ENCODE results near the gene UGGT2.
"Not testable (repeated sequence)": the region's sequence is repeated elsewhere in the genome, so short reads cannot be mapped to it uniquely, and the experiment has no call there.

The UGGT2 gene

DNA sequence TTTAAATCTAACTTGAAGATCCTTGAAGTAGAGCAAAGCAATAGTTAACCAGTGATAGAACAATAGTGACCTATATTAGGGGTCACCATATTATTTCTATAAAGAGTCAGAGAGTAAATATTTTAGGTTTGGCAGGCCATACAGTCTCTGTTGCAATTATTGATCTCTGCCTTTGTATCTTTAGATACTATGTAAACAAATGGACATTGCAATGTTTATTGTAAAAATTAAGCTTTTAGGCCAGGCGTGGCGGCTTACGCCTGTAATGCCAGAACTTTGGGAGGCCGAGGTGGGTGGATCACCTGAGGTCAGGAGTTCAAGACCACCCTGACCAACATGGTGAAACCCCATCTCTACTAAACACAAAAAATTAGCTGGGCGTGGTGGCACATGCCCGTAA, 80.5 kb downstream of the UGGT2 start:
- H3K9me3 ChIP-seq (ENCODE audit: control insufficient read depth, insufficient read depth, low read length); H3K9ac ChIP-seq (ENCODE audit: low read depth, low read length); H3K36me3 ChIP-seq (ENCODE audit: insufficient read depth, low read length); H3K4me1 ChIP-seq (ENCODE audit: insufficient read depth, low read length): not testable (repeated sequence)

DNA sequence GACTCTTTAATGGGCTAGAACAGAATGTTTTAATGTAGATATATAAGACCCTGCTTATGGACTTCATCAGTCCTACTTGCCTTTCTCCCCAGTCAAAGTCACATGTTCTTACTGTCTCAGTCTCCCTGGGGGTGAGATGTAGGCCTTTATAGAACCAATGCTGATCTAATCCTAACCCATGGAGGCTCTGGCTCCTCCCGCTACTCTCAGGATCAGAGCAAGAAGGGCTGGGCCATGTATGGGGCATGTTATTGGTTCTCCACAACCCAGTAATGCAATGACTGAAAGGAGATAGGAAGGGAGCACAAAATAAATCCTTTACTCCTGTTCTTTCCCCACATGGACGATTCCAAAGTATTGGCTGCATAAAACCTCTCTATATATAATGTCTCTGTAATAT, 82.3 kb downstream of the UGGT2 start:
- Histone ChIP-seq H3K9ac (ENCODE audit: low read depth, low read length) (no peak overlapping the region), H3K4me1 (ENCODE audit: insufficient read depth, low read length) (no peaks in the 10 kb centered on the region), H3K36me3 (ENCODE audit: insufficient read depth, low read length) (peaks cover 9% of the 10 kb centered on the region; the same call in 1 of the 2 replicates), H3K9me3 (ENCODE audit: control insufficient read depth, insufficient read depth, low read length) (no peaks in the 10 kb centered on the region)

DNA sequence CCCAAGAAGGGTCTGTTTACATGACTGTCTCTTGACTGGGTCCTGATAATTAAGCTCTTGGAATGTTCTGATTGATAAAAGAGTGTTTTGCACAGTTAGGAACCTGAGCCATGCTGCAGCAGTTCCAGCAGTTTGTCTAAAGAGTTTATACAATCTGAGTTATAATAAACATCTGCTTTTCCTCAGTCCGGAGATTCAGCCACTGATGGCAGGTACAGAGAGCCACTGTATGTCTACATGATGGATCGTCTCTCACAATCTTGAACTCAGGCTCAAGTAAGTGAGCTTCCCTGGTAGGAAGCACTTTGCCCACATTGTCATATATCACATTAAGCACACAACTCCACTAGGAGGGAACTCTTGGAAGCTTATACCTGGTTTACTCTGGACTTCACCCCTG, 84.3 kb downstream of the UGGT2 start:
- no peaks in the 10 kb centered on the region for H3K4me1 ChIP-seq (ENCODE audit: insufficient read depth, low read length)
- no peaks in the 10 kb centered on the region; the same call in 1 of the 2 replicates for H3K9me3 ChIP-seq (ENCODE audit: control insufficient read depth, insufficient read depth, low read length)
- H3K9ac ChIP-seq (ENCODE audit: low read depth, low read length): no peak overlapping the region
- peaks cover 9% of the 10 kb centered on the region; the same call in 1 of the 2 replicates for H3K36me3 ChIP-seq (ENCODE audit: insufficient read depth, low read length)

DNA sequence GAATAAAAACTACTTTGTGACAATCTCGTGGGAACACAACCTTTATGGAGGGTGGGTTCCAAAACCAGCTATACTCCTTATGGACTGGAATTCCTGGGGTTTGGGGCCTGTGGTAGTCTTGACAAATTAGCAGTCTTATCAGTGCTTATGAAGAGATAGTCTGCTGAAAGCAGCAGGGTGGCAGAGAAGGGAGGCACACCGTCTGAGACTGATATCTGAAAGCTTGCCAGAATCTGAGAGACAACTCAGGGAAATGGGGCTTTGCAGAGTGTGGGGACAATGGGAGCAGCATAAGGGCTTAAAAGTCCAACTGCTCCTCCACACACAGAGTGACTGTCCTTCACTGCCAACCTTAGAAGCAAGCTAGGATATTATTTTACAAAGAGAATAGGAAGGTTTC, 95.9 kb downstream of the UGGT2 start:
- Histone ChIP-seq H3K9me3 (ENCODE audit: control insufficient read depth, insufficient read depth, low read length) (peaks cover 18% of the 10 kb centered on the region), H3K9ac (ENCODE audit: low read depth, low read length) (no peak overlapping the region), H3K36me3 (ENCODE audit: insufficient read depth, low read length) (peaks cover 7% of the 10 kb centered on the region; the same call in 1 of the 2 replicates), H3K4me1 (ENCODE audit: insufficient read depth, low read length) (no peaks in the 10 kb centered on the region; the same call in 1 of the 2 replicates)

DNA sequence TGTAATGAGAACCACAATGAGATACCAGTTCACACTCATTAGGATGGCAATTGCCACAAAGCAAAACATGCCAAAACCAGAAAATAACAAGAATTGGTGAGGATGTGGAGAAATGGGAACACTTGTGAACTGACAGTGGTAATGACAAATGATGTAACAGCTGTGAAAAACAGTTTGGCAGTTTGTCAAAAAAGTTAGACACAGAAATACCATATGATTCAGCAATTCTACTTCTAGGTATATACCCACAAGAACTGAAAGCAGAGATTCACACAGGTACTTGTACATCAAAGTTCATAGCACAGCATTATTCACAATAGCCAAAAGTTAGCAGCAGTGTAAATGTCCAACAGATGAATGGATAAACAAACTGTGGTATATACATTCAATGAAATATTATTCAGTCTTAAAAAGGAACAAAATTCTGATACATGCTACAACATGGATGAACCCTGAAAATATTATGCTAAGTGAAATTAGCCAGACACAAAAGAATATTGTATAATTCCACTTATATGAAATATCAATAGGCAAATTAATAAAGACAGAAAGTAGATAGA, 96.5 kb downstream of the UGGT2 start:
- Histone ChIP-seq H3K36me3 (ENCODE audit: insufficient read depth, low read length) (peaks cover 7% of the 10 kb centered on the region; the same call in 1 of the 2 replicates), H3K4me1 (ENCODE audit: insufficient read depth, low read length) (no peaks in the 10 kb centered on the region; the same call in 1 of the 2 replicates), H3K9ac (ENCODE audit: low read depth, low read length) (no peak overlapping the region), H3K9me3 (ENCODE audit: control insufficient read depth, insufficient read depth, low read length) (peaks cover 18% of the 10 kb centered on the region)

DNA sequence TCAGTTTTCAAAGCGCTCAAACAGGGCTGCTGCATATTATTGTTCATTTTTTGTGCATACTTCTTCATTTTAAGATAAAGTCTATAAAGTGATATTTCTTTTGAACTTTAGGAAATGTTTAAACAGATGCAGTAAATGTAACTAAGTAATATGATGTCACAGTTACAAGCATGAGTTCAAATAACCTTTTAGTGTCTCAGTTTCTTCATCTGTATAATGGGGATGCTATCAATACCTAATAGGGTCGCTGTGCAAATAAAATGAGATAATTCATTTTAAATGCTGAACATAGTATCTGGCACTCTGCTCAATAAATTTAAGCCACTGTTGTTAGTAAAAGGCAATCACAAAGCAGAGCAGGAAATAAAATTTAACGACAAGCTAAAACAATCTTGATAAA, 97.5 kb downstream of the UGGT2 start:
- Histone ChIP-seq H3K4me1 (ENCODE audit: insufficient read depth, low read length) (no peaks in the 10 kb centered on the region; the same call in 1 of the 2 replicates), H3K9ac (ENCODE audit: low read depth, low read length) (no peak overlapping the region), H3K36me3 (ENCODE audit: insufficient read depth, low read length) (peaks cover 7% of the 10 kb centered on the region; the same call in 1 of the 2 replicates), H3K9me3 (ENCODE audit: control insufficient read depth, insufficient read depth, low read length) (peaks cover 15% of the 10 kb centered on the region)

DNA sequence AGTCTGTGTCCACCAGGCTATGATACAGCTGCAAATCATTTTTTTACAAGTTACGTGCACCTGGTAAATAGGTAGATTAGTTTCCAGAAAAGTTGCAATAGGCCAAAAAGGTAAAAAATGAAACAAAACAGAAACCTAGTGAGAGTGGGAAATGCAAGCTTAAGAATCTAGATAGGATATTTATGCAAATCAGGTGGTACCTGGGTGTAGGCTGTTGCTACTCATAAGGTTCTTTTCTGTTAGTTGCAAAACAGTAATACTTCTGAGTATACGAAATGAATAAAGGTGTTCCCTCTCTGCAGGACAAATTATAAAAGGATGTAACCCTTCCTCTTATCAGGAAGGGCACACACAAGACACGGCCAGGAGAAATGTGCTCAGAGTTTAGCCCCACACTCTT, 97.9 kb downstream of the UGGT2 start:
- Histone ChIP-seq H3K9ac (ENCODE audit: low read depth, low read length) (no peak overlapping the region), H3K4me1 (ENCODE audit: insufficient read depth, low read length) (no peaks in the 10 kb centered on the region; the same call in 1 of the 2 replicates), H3K9me3 (ENCODE audit: control insufficient read depth, insufficient read depth, low read length) (peaks cover 12% of the 10 kb centered on the region), H3K36me3 (ENCODE audit: insufficient read depth, low read length) (peaks cover 7% of the 10 kb centered on the region; the same call in 1 of the 2 replicates)

DNA sequence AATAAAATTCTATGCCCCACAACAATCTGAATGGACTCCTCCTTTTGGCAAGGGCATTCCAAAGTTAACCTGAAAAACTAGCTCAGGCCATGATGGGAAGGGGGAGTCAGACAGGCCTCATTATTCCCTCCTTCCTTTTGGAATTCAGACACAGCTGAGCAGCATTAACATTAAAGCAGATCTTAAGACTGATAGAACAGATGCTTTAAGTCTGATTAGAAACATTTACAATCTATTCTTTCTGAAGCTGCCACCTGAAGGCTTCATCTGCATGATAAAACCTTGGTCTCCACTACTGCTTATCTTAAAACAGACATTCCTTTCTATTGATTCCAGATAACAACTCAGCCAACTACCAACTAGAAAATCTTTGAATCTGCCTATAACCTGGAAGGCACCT, 98.9 kb downstream of the UGGT2 start:
- Histone ChIP-seq H3K9me3 (ENCODE audit: control insufficient read depth, insufficient read depth, low read length) (peaks cover 12% of the 10 kb centered on the region), H3K9ac (ENCODE audit: low read depth, low read length) (no peak overlapping the region), H3K4me1 (ENCODE audit: insufficient read depth, low read length) (no peaks in the 10 kb centered on the region; the same call in 1 of the 2 replicates), H3K36me3 (ENCODE audit: insufficient read depth, low read length) (peaks cover 7% of the 10 kb centered on the region; the same call in 1 of the 2 replicates)

DNA sequence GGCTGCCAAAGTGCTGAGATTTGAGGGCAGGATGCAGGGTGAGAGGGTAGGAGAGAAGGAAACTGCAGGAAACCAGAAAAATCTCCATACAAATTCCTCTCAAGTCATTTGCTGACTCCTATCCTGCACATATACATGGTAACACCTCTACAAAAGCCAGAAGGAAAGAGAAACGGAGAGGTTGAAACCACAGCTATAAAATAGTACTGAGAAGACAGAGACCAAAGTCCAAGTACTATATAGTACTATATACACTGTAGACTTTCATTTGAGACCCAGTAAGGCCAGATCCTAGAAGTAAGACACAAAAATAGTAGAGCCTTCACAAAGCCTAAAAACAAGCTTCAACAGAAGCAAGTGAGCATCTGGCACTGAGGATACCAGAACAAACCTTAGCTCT, 103.1 kb downstream of the UGGT2 start:
- Histone ChIP-seq H3K9me3 (ENCODE audit: control insufficient read depth, insufficient read depth, low read length) (peaks cover 10% of the 10 kb centered on the region), H3K9ac (ENCODE audit: low read depth, low read length) (no peak overlapping the region), H3K36me3 (ENCODE audit: insufficient read depth, low read length) (peaks cover 4% of the 10 kb centered on the region; the same call in 1 of the 2 replicates), H3K4me1 (ENCODE audit: insufficient read depth, low read length) (no peaks in the 10 kb centered on the region; the same call in 1 of the 2 replicates)

DNA sequence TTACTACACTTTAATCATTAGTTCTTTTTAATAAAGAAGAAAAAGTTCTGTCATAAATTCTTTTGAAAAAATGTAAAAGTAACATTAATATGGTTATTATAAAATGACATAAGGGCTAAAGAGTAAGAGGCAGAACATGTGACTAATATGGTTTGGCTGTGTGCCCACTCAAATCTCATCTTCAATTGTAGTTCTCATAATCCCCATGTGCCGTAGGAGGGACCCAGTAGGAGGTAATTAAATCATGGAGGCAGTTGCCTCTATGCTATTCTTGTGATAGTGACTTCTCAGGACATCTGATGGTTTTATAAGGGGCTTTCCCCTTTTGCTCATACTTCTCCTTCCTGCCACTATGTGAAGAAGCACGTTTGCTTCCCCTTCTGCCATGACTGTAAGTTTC, 104.5 kb downstream of the UGGT2 start:
- Histone ChIP-seq H3K36me3 (ENCODE audit: insufficient read depth, low read length) (peaks cover 4% of the 10 kb centered on the region; the same call in 1 of the 2 replicates), H3K9ac (ENCODE audit: low read depth, low read length) (no peak overlapping the region), H3K4me1 (ENCODE audit: insufficient read depth, low read length) (no peaks in the 10 kb centered on the region), H3K9me3 (ENCODE audit: control insufficient read depth, insufficient read depth, low read length) (peaks cover 3% of the 10 kb centered on the region)

DNA sequence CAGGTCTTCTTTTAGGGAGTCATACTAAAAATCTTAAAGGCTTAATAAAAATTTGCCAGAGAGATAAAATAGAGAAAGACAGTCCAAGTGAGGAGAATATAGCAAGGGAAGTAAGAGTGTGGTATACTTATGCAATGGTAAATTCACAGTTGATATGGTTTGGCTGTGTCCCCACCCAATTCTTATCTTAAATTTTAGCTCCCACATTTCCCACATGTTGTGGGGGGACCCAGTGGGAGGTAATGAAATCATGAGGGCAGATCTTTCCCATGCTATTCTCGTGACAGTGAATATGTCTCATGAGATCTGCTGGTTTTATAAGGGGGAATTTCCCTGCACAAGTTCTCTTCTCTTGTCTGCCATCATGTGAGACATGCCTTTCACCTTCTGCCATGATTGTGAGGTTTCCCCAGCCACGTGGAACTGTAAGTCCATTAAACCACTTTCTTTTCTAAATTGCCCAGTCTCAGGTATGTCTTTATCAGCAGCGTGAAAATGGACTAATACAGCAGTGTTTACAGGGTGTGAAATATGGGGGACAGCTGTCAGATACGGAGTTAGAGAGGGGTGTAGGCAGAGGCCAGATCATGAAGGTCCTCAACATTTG, 115.4 kb downstream of the UGGT2 start:
- H3K4me1 ChIP-seq (ENCODE audit: insufficient read depth, low read length): no peaks in the 10 kb centered on the region
- H3K9ac ChIP-seq (ENCODE audit: low read depth, low read length): no peak overlapping the region
- H3K9me3 ChIP-seq (ENCODE audit: control insufficient read depth, insufficient read depth, low read length): peaks cover 15% of the 10 kb centered on the region
- H3K36me3 ChIP-seq (ENCODE audit: insufficient read depth, low read length): peaks cover 19% of the 10 kb centered on the region

DNA sequence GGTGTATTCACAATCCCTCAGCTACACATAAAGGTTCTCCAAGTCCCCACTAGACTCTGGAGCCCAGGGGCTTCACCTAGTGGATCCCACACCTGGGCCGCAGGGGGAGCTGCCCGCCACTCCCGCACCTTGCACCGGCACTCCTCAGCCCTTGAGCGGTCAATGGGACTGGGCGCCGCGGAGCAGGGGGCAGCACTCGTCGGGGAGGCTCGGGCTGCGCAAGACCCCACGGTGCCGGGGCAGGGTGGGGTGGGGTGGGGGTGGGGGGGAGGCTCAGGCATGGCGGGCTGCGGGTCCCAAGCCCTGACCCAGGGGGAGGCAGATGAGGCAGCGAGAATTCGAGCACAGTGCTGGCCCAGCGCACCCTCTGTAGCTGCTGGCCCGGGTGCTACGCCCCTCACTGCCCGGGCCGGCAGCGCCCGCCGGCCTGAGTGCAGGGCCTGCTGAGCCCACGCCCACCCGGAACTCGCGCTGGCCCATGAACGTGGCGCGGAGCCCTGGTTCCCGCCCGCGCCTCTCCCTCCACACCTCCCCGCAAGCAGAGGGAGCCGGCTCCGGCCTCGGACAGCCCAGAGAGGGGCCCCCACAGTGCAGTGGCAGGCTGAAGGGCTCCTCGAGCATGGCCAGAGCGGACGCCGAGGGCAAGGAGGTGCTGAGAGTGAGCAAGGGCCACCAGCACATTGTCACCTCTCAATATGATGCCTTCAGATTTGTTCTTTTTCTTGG, 121.7 kb downstream of the UGGT2 start:
- Histone ChIP-seq H3K4me1 (ENCODE audit: insufficient read depth, low read length) (no peaks in the 10 kb centered on the region), H3K9me3 (ENCODE audit: control insufficient read depth, insufficient read depth, low read length) (peaks cover 23% of the 10 kb centered on the region), H3K9ac (ENCODE audit: low read depth, low read length) (no peak overlapping the region), H3K36me3 (ENCODE audit: insufficient read depth, low read length) (peaks cover 27% of the 10 kb centered on the region)

DNA sequence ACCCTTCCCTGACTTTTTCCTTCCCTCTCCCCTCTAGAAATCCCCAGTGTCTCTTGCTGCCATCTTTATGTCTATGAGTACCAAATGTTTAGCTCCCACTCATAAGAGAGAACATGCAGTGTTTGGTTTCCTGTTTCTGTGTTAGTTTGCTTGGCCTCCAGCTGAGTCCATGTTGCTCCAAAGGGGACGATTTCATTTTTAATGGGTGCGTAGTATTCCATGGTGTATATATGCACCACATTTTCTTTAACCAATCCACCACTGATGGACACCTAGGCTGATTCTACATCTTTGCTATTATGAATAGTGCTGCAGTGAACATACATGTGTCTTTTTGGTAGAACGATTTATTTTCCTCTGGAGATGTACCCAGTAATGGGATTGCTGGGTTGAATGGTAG, 123.8 kb downstream of the UGGT2 start:
- Histone ChIP-seq H3K9ac (ENCODE audit: low read depth, low read length) (no peak overlapping the region), H3K9me3 (ENCODE audit: control insufficient read depth, insufficient read depth, low read length) (peaks cover 10% of the 10 kb centered on the region), H3K36me3 (ENCODE audit: insufficient read depth, low read length) (peaks cover 13% of the 10 kb centered on the region; the same call in 1 of the 2 replicates), H3K4me1 (ENCODE audit: insufficient read depth, low read length) (peaks cover 3% of the 10 kb centered on the region; the same call in 1 of the 2 replicates)

DNA sequence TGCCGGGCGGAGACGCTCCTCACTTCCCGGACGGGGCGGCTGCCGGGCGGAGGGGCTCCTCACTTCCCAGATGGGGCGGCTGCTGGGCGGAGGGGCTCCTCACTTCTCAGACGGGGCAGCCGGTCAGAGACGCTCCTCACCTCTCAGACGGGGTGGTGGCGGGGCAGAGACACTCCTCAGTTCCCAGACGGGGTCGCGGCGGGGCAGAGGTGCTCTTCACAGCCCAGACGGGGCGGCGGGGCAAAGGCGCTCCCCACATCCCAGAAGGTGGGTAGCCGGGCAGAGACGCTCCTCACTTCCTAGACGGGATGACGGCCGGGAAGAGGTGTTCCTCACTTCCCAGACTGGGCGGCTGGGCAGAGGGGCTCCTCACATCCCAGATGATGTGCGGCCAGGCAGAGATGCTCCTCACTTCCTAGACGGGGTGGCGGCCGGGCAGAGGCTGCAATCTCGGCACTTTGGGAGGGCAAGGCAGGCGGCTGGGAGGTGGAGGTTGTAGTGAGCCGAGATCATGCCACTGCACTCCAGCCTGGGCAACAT, 124.8 kb downstream of the UGGT2 start:
- H3K9ac ChIP-seq (ENCODE audit: low read depth, low read length); H3K9me3 ChIP-seq (ENCODE audit: control insufficient read depth, insufficient read depth, low read length); H3K4me1 ChIP-seq (ENCODE audit: insufficient read depth, low read length); H3K36me3 ChIP-seq (ENCODE audit: insufficient read depth, low read length): not testable (repeated sequence)
